Kidney epithelial cell (primary cell): ENCODE data around the gene CTTN. TPM values are rescaled to one million over a fixed set of nuclear protein-coding genes. Genes with fewer than 3 reads are reported as not detected.

Experiments used
- DNase-seq: peaks from one replicate; pipeline ENCODE4 v3.0.0-alpha.2; 2010; ENCODE audit warnings: low read depth
- H3K27me3 ChIP-seq: 2 replicates; pipeline ENCODE4 v1.6.0; 2011; ENCODE audit warnings: low read length; ENCODE audit not compliant: control insufficient read depth, insufficient read depth
- H3K36me3 ChIP-seq: 2 replicates; pipeline ENCODE4 v1.5.1; 2011; ENCODE audit warnings: low read length; ENCODE audit not compliant: control insufficient read depth, insufficient read depth
- H3K4me3 ChIP-seq: 2 replicates; pipeline ENCODE4 v1.5.1; 2011; ENCODE audit warnings: low read depth, mild to moderate bottlenecking, control low read depth, low read length
- total RNA-seq: library from RNA; depleted of rRNA; stranded (reverse); fragments of >200 nt; gene quantifications from 2 replicates; pipeline ENCODE4 v1.2.3, GENCODE V29; 2015
- TF ChIP-seq, protein P1 (sequence below): IDR thresholded peaks from 2 replicates; pipeline ENCODE4 v1.5.1; 2011; ENCODE audit warnings: mild to moderate bottlenecking, moderate library complexity, low read length, control low read depth, inconsistent platforms; ENCODE audit not compliant: insufficient read depth, poor library complexity, severe bottlenecking

The CTTN gene
- total RNA-seq, 1 donor from 2014 or later, result 296 TPM

DNA sequence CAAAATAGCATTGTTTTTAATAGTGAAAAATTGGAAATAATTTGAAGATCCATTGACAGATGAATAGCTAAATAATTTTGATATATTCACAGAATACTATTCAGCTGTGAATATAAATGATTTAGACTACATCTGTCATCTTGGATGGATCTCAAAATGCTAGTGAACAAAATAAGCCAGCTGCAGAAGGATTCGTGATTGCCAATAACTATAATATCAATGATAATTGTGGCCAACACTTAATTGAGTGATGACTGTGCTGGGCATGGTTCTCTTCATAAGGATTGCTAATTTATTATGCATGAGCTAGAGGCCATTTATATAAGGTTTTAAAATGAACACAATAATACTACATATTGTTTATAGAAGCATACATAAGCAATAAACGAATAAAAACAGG is 60.4 kb downstream of the CTTN start:
- TF ChIP-seq, protein P1, sequence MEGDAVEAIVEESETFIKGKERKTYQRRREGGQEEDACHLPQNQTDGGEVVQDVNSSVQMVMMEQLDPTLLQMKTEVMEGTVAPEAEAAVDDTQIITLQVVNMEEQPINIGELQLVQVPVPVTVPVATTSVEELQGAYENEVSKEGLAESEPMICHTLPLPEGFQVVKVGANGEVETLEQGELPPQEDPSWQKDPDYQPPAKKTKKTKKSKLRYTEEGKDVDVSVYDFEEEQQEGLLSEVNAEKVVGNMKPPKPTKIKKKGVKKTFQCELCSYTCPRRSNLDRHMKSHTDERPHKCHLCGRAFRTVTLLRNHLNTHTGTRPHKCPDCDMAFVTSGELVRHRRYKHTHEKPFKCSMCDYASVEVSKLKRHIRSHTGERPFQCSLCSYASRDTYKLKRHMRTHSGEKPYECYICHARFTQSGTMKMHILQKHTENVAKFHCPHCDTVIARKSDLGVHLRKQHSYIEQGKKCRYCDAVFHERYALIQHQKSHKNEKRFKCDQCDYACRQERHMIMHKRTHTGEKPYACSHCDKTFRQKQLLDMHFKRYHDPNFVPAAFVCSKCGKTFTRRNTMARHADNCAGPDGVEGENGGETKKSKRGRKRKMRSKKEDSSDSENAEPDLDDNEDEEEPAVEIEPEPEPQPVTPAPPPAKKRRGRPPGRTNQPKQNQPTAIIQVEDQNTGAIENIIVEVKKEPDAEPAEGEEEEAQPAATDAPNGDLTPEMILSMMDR, result no peak
- Histone ChIP-seq H3K27me3 (peaks cover 14% of the 10 kb centered on the region), H3K4me3 (no peak overlapping the region), H3K36me3 (no peaks in the 10 kb centered on the region)
- no peak for DNase-seq

DNA sequence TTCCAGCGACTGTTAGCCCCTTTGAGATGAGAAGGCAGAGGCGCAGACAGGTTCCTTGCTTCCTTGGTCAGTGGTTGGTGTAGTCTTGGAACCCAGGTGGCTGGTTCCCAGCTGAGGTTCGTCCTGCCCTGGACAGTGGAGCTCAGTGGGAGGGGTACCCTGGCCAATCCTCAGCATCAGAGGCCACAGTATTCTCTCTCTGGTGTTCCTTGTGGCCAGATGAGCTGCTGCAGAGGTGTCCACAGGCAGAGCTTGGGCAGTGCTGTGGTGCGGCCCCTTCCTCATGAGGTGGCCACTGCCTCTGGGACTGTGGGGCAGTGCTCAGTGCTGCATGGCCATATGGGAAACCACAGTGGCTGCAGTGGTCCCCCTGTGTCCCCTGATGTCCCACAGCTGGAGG is 61.8 kb downstream of the CTTN start:
- Histone ChIP-seq H3K27me3 (peaks cover 24% of the 10 kb centered on the region), H3K36me3 (no peaks in the 10 kb centered on the region), H3K4me3 (no peak overlapping the region)
- TF ChIP-seq, protein P1, result no peak
- no peak for DNase-seq

DNA sequence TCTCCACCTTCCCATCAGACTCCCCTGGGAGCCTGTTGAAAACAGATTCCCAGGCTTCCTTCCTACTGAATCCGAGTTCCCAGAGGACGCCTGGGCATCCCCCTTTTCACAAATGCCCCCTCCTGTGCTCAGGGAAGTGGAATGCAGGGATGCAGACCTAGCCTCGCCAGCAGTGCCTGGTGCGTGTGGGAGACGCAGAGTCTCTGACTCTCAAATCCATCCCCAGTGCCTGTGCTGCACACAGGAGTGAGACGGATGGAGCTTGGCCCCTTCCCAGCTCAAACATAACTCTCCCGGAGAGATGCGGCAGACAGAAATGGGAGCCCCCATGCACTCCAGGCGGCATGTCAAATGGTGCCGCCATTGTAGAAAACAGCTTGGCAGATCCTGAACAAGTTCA is 62.6 kb downstream of the CTTN start:
- DNase-seq, result no peak
- TF ChIP-seq, protein P1, result no peak
- H3K27me3 ChIP-seq, result peaks cover 26% of the 10 kb centered on the region
- H3K4me3 ChIP-seq, result no peak overlapping the region
- no peaks in the 10 kb centered on the region for H3K36me3 ChIP-seq

DNA sequence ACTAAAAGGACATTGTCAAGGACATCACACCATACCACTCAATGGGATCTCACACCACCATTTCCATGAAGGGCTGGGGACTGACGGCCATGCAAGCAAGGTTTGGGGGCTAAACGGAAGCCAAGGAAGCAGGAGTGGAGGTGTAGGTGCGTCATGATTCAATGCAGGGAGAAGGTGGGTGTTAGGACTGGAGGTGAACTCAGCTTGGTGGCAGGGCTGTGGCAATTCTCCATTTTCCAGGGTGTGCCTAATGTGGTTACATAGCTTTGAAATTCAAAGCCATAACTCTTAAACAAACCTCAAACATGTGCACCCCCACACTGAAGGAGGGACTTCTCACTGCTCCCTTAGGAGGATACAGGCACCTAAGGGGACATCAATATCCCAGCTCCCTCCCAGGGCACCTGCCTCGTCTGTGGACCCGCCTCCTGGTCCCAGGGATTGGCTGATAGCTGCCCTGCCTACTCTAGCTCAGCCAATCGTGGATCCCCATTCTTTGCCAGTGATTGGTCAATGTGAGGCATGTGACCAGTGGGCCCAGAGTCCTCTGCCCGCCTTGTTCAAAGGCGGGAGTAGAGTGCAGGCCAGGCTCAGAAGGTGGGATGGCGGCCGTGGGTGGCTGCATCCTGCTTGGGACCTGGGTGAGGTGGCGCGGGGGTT is 64.6 kb downstream of the CTTN start:
- Histone ChIP-seq H3K36me3 (no peaks in the 10 kb centered on the region), H3K4me3 (no peak overlapping the region), H3K27me3 (peaks cover 26% of the 10 kb centered on the region)
- DNase-seq, result no peak
- TF ChIP-seq, protein P1, result no peak

DNA sequence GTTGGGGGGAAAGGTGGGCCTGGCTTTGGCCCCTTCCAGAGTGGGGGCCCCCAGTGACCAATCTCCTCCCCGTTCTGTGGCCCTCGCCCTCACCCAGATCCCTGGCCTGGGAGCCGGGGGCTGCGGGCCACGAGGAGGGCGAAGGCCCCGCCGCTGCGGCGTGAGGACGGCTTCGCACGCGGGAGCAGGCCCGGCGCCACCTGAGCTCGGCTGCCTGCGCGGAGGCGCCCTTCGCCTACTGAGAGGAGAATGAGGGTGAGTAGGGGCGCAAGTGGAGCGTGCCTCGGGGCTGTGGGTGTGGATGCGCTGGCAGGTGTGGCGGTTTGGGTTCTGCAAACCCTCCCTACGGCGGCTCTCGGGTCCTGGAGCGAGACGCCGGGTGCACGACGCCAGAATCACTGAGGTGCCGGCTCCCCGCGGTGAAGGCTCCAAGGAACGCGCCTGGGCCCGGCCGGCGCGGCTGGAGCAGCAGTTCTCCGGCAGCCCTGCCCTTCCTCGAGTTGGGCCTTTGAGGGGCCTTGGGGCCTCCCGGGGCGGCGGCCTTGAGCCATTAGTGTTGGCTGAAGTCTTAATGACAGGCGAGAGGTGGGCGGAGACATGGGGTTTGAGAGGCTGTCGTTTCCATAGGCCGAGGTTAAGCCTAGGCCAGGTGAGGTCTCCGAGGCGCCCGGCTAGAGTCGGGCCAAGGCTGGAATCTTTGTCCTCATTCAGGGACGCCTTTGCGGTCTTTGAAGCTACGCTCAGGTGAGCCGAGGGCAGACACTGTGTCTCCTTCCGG is 65.3 kb downstream of the CTTN start:
- no peak for DNase-seq
- H3K4me3 ChIP-seq, result no peak overlapping the region
- peaks cover 26% of the 10 kb centered on the region for H3K27me3 ChIP-seq
- TF ChIP-seq, protein P1, result no peak
- H3K36me3 ChIP-seq, result no peaks in the 10 kb centered on the region
